Myocyte (in vitro differentiated cells): Measurements from ENCODE around the gene VN1R4. TPM values are rescaled to one million over a fixed set of nuclear protein-coding genes. Genes with fewer than 3 reads are reported as not detected.
A peak's percentile ranks its signal among the peaks of the same experiment; 100 is the strongest.
"Not testable (repeated sequence)": the region's sequence is repeated elsewhere in the genome, so short reads cannot be mapped to it uniquely, and the experiment has no call there.

Experiments
- DNase-seq: peaks from one replicate; pipeline ENCODE4 v3.0.0-alpha.2; 2012; ENCODE audit warnings: low read depth
- polyA plus RNA-seq: library from polyadenylated mRNA; unstranded; fragments of >200 nt; gene quantifications from one replicate; pipeline ENCODE4 v1.2.1, GENCODE V29; 2012; ENCODE audit warnings: missing spikeins
- total RNA-seq: library from RNA; depleted of rRNA; stranded (reverse); fragments of >200 nt; gene quantifications from 2 replicates; pipeline ENCODE4 v1.2.3, GENCODE V29; 2014

The VN1R4 gene, protein sequence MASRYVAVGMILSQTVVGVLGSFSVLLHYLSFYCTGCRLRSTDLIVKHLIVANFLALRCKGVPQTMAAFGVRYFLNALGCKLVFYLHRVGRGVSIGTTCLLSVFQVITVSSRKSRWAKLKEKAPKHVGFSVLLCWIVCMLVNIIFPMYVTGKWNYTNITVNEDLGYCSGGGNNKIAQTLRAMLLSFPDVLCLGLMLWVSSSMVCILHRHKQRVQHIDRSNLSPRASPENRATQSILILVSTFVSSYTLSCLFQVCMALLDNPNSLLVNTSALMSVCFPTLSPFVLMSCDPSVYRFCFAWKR
- total RNA-seq = not detected in 2 replicates
- not detected for polyA plus RNA-seq

DNA sequence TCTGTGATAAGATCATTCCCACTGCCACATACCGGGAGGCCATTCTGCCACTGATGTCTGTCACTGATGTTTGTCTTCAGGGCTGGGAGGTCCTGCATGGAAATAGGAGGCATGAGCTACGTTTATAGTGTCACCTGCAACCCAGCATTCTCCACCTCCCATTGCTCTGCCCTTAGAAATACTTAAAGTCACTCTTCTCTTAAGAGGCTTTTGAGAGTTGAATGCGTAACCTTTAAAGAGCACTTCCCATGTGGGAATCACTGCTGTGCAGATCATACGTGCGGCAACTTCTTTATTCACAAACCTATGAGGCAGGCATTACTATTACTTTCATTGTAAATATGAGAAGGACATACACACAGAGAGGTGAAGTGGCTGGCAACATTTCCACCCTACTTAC lies at the start of gene VN1R4:
Gene VN1R4, minus strand, starts transcription at position 101 of the 400 bp plus-strand sequence. Its CDS starts 58 bp downstream, at position 43.
- not testable (repeated sequence) for DNase-seq

DNA sequence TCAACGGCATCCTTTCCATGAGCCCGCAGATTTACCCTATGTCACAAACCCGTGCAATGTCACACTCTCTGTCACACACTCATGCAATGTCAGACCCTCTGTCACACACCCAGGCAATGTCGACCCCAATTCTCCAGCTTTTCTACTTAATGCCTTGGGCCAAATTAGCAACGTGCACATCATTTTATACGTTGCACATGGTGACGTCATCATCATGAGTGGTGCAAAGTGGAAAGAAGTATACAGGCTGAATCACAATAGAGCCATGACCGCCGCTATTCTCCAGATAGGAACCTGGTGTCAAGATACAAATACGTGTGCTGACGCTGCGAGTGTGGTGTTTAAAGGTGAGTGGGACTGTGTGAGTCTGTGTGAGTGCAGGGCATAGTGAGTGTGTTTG lies 44.4 kb upstream of the VN1R4 start:
- DNase-seq = no peak

GRCh38 chr19:53311044-53311443 lies 43.5 kb upstream of the VN1R4 start:
- no peak for DNase-seq

DNA sequence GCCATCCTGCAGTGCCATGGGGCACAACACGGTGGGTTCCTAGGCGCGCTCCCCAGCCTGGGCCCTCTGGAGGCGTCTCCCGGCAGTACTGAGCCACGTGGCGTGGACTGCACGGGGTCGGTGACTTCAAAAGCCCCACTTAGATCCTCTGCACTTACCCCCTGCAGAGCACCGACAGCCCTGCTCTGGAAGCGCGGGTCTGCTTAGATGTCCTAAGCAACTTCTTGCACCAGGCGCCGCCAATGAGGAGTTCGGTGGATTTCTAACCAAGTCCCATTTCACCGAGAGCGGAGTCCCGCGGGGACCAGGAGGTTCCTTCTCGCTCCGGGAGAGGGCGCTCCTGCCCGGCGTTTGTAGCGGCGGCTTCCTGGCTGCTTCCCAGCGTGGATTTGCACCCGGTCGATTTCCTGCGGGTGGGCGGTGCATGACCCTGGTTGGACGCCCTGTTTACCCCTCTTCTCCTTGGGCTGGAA lies 40.9 kb upstream of the VN1R4 start:
- no peak for DNase-seq

DNA sequence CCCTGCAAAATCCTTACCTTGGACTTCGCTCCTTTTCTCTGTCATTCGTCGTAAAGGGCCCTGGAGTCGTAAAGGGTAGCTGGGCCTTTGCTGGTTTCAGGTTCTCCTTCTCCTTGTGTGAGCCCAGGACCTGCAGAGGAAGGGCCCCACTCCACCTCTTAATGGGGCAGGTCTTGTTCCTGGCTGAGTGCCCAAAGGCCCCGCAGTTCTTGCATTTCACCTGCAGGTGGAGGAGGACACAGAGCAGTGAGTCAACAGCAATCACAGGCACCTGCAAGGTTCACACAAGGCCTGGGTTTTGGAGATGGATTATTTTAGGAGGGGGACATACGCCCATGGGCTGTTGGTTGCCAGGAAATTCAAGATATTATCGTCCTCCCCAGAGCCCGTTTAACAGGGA lies 33.8 kb upstream of the VN1R4 start:
- not testable (repeated sequence) for DNase-seq

DNA sequence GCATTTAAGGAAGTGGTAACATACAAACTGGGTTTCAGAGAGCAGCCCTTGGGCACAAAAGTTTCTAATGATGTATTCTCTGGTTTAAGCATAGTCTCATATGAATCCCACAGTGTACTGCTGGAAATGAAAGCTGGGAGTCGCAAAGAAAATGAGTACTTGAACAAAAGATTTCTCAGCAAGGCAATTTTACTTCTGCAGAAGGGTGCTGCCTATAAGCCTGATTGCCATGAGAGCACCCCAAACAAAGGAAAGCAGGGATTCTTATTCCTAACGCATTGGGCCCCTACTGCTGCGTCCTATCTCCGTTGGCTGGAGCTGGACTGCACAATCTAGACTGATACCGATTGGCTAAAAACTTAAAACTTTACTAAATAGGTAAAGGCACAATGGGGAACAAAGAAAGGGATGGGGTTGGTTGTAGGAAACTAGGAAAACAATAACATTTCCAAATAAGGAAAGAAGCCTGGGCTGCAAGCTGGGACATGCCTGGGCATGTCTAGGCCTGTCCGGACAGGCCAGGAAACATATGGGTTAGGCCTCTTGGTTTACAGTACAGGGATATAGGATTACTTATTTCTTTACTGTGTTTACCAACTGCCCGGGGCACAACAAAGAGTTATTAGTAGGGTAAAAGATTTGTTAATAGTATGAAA lies 27.4 kb upstream of the VN1R4 start:
- DNase-seq = no peak

DNA sequence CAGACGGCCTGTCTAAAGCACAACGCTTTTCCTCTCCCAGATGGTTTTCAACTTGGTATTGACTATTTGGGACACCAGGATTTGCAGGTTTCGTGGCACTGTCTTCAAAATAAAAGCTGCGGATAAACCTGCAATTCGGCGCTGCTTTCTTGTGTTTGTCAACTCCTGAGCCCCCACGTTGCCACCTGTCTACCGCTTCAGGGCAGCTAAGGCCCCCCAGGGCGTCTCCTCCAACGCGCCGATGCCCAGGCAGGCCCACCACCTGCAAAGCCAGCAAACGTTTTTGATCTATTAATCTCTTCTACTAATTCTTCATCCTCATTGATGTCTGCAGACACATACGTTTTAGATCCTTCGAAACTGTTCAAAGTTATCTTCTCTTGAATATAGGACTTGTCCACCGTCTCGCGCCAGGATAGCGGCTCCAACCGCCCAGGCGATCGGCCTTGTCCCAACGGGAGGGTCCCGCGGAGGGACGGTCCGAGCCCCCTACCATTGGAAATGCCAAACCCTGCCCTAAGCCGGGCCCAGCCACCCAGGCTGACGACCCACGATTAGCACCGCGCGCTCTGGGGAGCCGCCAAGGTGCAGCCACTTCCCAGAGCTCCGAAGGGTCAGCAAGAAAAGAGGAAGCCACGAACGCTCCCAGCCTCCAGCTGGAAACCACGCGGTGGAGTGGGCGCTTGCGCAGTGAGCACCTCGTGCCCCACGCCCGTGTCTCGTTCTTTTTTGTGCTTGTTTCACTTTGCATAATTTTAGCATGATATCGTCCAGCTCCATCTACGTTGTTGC lies 23.4 kb upstream of the VN1R4 start:
- no peak for DNase-seq

- no peak for DNase-seq
Measured at GRCh38 chr19:53285087-53285486, 17.6 kb upstream of the VN1R4 start.

DNA sequence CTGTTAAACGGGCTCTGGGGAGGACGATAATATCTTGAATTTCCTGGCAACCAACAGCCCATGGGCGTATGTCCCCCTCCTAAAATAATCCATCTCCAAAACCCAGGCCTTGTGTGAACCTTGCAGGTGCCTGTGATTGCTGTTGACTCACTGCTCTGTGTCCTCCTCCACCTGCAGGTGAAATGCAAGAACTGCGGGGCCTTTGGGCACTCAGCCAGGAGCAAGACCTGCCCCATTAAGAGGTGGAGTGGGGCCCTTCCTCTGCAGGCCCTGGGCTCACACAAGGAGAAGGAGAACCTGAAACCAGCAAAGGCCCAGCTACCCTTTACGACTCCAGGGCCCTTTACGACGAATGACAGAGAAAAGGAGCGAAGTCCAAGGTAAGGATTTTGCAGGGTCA lies 14.4 kb upstream of the VN1R4 start:
- DNase-seq = not testable (repeated sequence)

- no peak for DNase-seq
Measured at GRCh38 chr19:53275480-53275879, 8.0 kb upstream of the VN1R4 start.

GRCh38 chr19:53272044-53272443 lies 4.5 kb upstream of the VN1R4 start:
- DNase-seq = no peak

DNA sequence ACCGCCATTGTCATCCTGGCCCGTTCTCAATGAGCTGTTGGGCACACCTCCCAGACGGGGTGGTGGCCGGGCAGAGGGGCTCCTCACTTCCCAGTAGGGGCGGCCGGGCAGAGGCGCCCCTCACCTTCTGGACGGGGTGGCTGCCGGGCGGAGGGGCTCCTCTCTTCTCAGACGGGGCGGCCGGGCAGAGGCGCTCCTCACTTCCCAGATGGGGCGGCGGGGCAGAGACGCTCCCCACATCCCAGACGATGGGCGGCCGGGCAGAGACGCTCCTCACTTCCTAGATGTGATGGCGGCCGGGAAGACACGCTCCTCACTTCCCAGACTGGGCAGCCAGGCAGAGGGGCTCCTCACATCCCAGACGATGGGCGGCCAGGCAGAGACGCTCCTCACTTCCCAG lies 2.3 kb upstream of the VN1R4 start:
- DNase-seq = not testable (repeated sequence)

GRCh38 chr19:53257715-53258342 lies 9.7 kb downstream of the VN1R4 start, which contains the start of gene VN1R2:
Gene VN1R2, plus strand, starts transcription at chr19:53258292. Its CDS starts 84 bp downstream, at chr19:53258376.
- not testable (repeated sequence) for DNase-seq

GRCh38 chr19:53254411-53255341 lies 12.8 kb downstream of the VN1R4 start, which contains the start of gene ZNF677:
Gene ZNF677, minus strand, starts transcription at chr19:53254873. Its CDS starts 3,323 bp downstream, at chr19:53251550.
- peak; percentile 65 for DNase-seq

- no peak for DNase-seq
Measured at GRCh38 chr19:53246498-53246897, 21.0 kb downstream of the VN1R4 start.

DNA sequence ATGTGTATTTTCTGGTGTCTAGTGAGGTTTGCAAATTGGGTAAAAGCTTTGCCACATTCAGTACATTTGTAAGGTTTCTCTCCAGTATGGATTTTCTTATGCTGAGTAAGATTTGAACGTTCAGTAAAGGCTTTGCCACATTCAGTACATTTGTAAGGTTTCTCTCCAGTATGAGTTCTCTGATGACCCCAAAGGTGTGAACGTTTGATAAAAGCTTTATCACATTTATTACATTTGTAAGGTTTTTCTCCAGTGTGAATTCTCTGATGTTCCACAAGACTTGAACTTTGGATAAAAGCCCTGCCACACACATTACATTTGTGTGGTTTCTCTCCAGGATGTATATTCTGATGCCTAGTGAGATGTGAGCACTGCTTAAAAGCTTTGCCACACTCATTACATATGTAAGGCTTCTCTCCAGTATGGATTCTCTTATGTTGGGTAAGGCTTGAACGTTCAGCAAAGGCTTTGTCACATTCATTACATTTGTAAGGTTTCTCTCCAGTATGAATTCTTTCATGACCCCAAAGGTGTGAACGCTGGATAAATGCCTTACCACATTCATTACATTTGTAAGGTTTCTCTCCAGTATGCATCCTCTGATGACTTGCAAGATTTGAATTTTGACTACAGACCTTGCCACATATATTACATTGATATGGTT lies 30.3 kb downstream of the VN1R4 start:
- DNase-seq = no peak

- DNase-seq = no peak
Measured at GRCh38 chr19:53224606-53225005, 42.9 kb downstream of the VN1R4 start.

GRCh38 chr19:53222716-53223115 lies 44.8 kb downstream of the VN1R4 start:
- DNase-seq = not testable (repeated sequence)
